ENCODE results near the gene AZI2. TPM values are rescaled to one million over a fixed set of nuclear protein-coding genes. Genes with fewer than 3 reads are reported as not detected.

The AZI2 gene
- total RNA-seq, 4 donors from 2014 or later = 44.0 to 51.1 (median 46.6) TPM

GRCh38 chr3:28348265-28348628 lies 377 bp downstream of the AZI2 start:
- TF ChIP-seq POLR2A (IDR thresholded peaks at IDR 0.05) (no peak), CTCF (IDR thresholded peaks at IDR 0.05) (no peak)
- intact Hi-C loops (cut with DNase I; ENCODE audit: low total_unique reads) = no loop called here
- DNase-seq (ENCODE audit: low spot score in 2 of 2) = no peak

GRCh38 chr3:28347374-28348264 lies 1.0 kb downstream of the AZI2 start:
- DNase-seq (ENCODE audit: low spot score in 2 of 2) = peak; percentile 14 to 37
- 10 to 15% methylated on average over 16 of the region's 16 CpGs for whole genome bisulfite sequencing, 2 donors
- TF ChIP-seq POLR2A (IDR thresholded peaks at IDR 0.05) (no peak), CTCF (IDR thresholded peaks at IDR 0.05) (no peak)
- intact Hi-C loops (cut with DNase I; ENCODE audit: low total_unique reads) = no loop called here
- peak overlapping the region; percentile 82 for H3K4me3 ChIP-seq (ENCODE audit: low read depth, poor library complexity, severe bottlenecking)

More at GRCh38 chr3:28348265-28348628, 377 bp downstream of the AZI2 start:
- WGBS, 2 donors = 0 to 1% methylated on average over 16 of the region's 16 CpGs
- H3K4me3 ChIP-seq (ENCODE audit: low read depth, poor library complexity, severe bottlenecking) = peak overlapping the region; percentile 82

- intact Hi-C loops (cut with DNase I; ENCODE audit: low total_unique reads) = no loop called here
- WGBS, 2 donors = 89 to 95% methylated on average over 1 of the region's 1 CpG
- DNase-seq (ENCODE audit: low spot score in 2 of 2) = no peak
- TF ChIP-seq CTCF (IDR thresholded peaks at IDR 0.05) (no peak), POLR2A (IDR thresholded peaks at IDR 0.05) (no peak)
- no peak overlapping the region for H3K4me3 ChIP-seq (ENCODE audit: low read depth, poor library complexity, severe bottlenecking)
These were observed 2.9 kb downstream of the AZI2 start for GRCh38 chr3:28345690-28346089.

GRCh38 chr3:28343144-28343543 lies 5.5 kb downstream of the AZI2 start:
- DNase-seq (ENCODE audit: low spot score in 2 of 2) = no peak
- intact Hi-C loops (cut with DNase I; ENCODE audit: low total_unique reads) = no loop called here
- no peak overlapping the region for H3K4me3 ChIP-seq (ENCODE audit: low read depth, poor library complexity, severe bottlenecking)
- TF ChIP-seq CTCF (IDR thresholded peaks at IDR 0.05) = no peak
- TF ChIP-seq POLR2A (IDR thresholded peaks at IDR 0.05) = no peak

- TF ChIP-seq CTCF (IDR thresholded peaks at IDR 0.05) (no peak), POLR2A (IDR thresholded peaks at IDR 0.05) (no peak)
- intact Hi-C loops (cut with DNase I; ENCODE audit: low total_unique reads) = no loop called here
- no peak for DNase-seq (ENCODE audit: low spot score in 2 of 2)
- no peak overlapping the region for H3K4me3 ChIP-seq (ENCODE audit: low read depth, poor library complexity, severe bottlenecking)
These were observed 11.4 kb downstream of the AZI2 start for GRCh38 chr3:28337230-28337629.

- intact Hi-C loops (cut with DNase I; ENCODE audit: low total_unique reads) = no loop called here
- WGBS, 2 donors = 72 to 82% methylated on average over 2 of the region's 2 CpGs
- TF ChIP-seq POLR2A (IDR thresholded peaks at IDR 0.05) (no peak), CTCF (IDR thresholded peaks at IDR 0.05) (no peak)
- no peak overlapping the region for H3K4me3 ChIP-seq (ENCODE audit: low read depth, poor library complexity, severe bottlenecking)
- no peak for DNase-seq (ENCODE audit: low spot score in 2 of 2)
These were observed 13.4 kb downstream of the AZI2 start for GRCh38 chr3:28335246-28335645.
